A549 treated with GW870086 at 1 μM for 4 hours (cell line): Measurements from ENCODE around the gene DMRT1. TPM values are rescaled to one million over a fixed set of nuclear protein-coding genes. Genes with fewer than 3 reads are reported as not detected.

Experiments
- total RNA-seq: library from RNA; stranded (reverse); fragments of 200-300 nt; extraction: Qiagen RNA extraction; gene quantifications from 5 replicates; pipeline ENCODE4 v1.2.3, GENCODE V29; 2022; ENCODE audit warnings: low read depth

DMRT1 gene
- total RNA-seq, result 0.06 TPM in 2 of 5 replicates, not detected in the others

DNA sequence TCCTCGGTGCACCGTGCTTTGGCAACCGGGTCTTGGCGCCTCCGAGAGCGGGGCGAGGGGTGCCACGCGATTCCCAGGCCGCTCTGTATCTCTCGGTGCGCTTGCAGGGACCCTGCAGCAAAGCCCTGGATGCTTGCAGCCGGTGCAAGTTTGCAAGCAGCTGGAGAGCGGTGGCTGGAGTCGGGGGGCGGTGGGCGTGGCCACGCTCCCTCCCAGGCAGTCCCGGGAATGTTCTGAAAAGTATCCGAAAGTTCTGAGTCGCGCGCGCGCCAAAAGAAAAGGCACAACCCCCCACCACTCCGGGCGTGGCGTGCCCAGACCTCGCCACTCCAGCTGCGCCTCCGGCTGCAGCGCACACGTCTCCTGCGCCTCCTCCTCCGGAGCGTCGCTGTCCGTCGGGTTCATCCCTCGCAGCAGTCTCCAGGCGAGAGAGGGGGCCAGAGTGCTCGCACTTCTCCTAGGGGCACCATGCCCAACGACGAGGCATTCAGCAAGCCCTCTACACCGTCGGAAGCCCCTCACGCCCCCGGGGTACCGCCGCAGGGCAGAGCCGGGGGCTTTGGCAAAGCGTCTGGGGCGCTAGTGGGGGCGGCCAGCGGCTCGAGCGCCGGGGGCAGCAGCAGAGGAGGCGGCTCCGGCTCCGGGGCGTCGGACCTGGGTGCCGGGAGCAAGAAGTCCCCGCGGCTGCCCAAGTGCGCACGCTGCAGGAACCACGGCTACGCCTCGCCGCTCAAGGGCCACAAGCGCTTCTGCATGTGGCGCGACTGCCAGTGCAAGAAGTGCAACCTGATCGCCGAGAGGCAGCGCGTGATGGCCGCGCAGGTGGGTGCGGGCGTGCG, at the start of gene DMRT1:
TSS of gene DMRT1 (plus strand) at position 327 of the 839 bp plus-strand sequence. CDS start at position 469, 142 bp downstream.

DNA sequence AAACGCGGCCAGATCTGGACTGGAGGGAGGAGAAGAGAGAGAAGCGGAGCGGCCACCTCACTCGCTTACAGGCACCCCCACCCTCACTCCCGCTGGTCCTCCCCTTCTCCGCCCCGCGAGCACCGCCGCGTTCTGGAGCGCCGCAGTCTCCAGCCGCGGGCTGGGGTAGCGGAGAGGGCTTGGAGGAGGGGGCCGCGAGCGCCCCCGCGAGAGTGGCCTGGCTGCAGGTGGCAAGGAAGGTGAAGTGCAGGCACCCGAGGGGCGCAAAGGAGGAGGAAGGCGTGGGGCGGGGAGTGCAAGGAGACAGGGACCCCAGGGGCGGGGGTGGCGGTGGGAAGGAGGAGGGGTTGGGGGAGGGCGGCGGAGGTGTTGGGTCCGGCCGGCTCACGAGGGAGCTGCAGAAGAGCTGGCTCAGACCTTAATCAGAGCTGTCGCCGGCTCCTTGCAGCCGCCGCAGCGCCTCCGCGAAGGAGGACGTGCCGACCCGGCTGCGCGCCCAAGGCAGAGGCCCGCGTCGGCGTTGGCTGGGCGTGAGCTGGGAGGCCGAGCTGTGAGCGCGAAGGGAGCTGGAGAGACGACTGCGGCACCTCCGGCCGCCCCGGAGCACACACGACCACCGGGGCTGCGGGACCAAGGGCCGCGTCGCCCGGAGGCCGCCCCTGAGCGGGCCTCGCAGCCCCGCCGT, 134.9 kb downstream of the DMRT1 start, which contains the start of gene DMRT3:
TSS of gene DMRT3 (plus strand) at position 398 of the 685 bp plus-strand sequence. CDS start 347 bp downstream, outside the sequence.

Other genes starting within 250 kb of the DMRT1 start
- not detected in 5 replicates for gene DMRT3, start 135.0 kb downstream of the DMRT1 start, total RNA-seq
- 0.08 to 0.13 TPM in 2 of 5 replicates, not detected in the others for gene DMRT2, start 208.7 kb downstream of the DMRT1 start, total RNA-seq